Liver (tissue), 9 donors: Measurements from ENCODE around the gene PPP1R1B. TPM values are rescaled to one million over a fixed set of nuclear protein-coding genes. Genes with fewer than 3 reads are reported as not detected.

Source experiments
- DNase-seq: peaks from one replicate; pipeline ENCODE4 v3.0.0-alpha.2; 2017; ENCODE audit warnings: low spot score
- H3K27ac ChIP-seq, 2 donors: one replicate each; pipeline ENCODE4 v1.7.0; 2013; ENCODE audit warnings: inconsistent platforms in 2 of 2, low read length in 2 of 2, control low read depth in 1 of 2, low read depth in 1 of 2, mild to moderate bottlenecking in 1 of 2
- H3K27me3 ChIP-seq, 4 donors: one replicate each; pipeline versions ENCODE4 v1.6.1 to v1.7.0; 2013; ENCODE audit warnings: low read length in 3 of 4, inconsistent platforms in 1 of 4, mild to moderate bottlenecking in 1 of 4, moderate library complexity in 1 of 4; ENCODE audit not compliant: control insufficient read depth in 4 of 4, insufficient read depth in 4 of 4
- H3K36me3 ChIP-seq, 4 donors: one replicate each; pipeline versions ENCODE4 v1.6.1 to v1.7.0; 2013; ENCODE audit warnings: low read length in 3 of 4, mild to moderate bottlenecking in 3 of 4, low read depth in 1 of 4, moderate library complexity in 1 of 4; ENCODE audit not compliant: control insufficient read depth in 4 of 4, insufficient read depth in 3 of 4
- H3K4me1 ChIP-seq, 4 donors: one replicate each; pipeline versions ENCODE4 v1.6.1 to v1.7.0; 2013; ENCODE audit warnings: low read length in 3 of 4, mild to moderate bottlenecking in 3 of 4, moderate library complexity in 1 of 4; ENCODE audit not compliant: control insufficient read depth in 4 of 4, insufficient read depth in 4 of 4
- H3K4me3 ChIP-seq, 3 donors: one replicate each; pipeline versions ENCODE4 v1.6.1 to v1.7.0; 2013; ENCODE audit warnings: low read length in 3 of 3, control low read depth in 1 of 3, low read depth in 1 of 3, mild to moderate bottlenecking in 1 of 3
- H3K9ac ChIP-seq, 2 donors: one replicate each; pipeline ENCODE4 v1.7.0; 2013; ENCODE audit warnings: low read length in 2 of 2, mild to moderate bottlenecking in 2 of 2, moderate library complexity in 2 of 2, control low read depth in 1 of 2, low read depth in 1 of 2
- H3K9me3 ChIP-seq, 4 donors: one replicate each; pipeline versions ENCODE4 v1.6.1 to v1.7.0; 2013; ENCODE audit warnings: low read length in 3 of 4; ENCODE audit not compliant: control insufficient read depth in 4 of 4
- ATF3 ChIP-seq: IDR thresholded peaks from 2 replicates; pipeline ENCODE4 v1.6.1; 2016; ENCODE audit warnings: antibody characterized with exemption
- FOXA2 ChIP-seq: IDR thresholded peaks from 2 replicates; pipeline ENCODE4 v1.6.1; 2016; ENCODE audit warnings: antibody characterized with exemption
- GABPA ChIP-seq, 2 donors: IDR thresholded peaks in 1 of 2; conservative IDR thresholded peaks in 1 of 2; 2 replicates each; pipeline ENCODE4 v1.6.1; 2016; ENCODE audit warnings: antibody characterized with exemption in 2 of 2, mild to moderate bottlenecking in 1 of 2, moderate library complexity in 1 of 2
- HNF4G ChIP-seq: IDR thresholded peaks from 2 replicates; pipeline ENCODE4 v1.6.1; 2016; ENCODE audit warnings: antibody characterized with exemption
- JUND ChIP-seq, 2 donors: IDR thresholded peaks; 2 replicates each; pipeline ENCODE4 v1.6.1; 2016; ENCODE audit warnings: antibody characterized with exemption in 2 of 2
- MAX ChIP-seq: IDR thresholded peaks from 2 replicates; pipeline ENCODE4 v1.6.1; 2016; ENCODE audit warnings: antibody characterized with exemption
- RAD21 ChIP-seq, 2 donors: IDR thresholded peaks; 2 replicates each; pipeline ENCODE4 v1.6.1; 2016; ENCODE audit warnings: antibody characterized with exemption in 2 of 2, mild to moderate bottlenecking in 2 of 2
- REST ChIP-seq: IDR thresholded peaks from 2 replicates; pipeline ENCODE4 v1.6.1; 2016; ENCODE audit warnings: antibody characterized with exemption, mild to moderate bottlenecking
- TAF1 ChIP-seq: conservative IDR thresholded peaks from 2 replicates; pipeline ENCODE4 v1.6.1; 2016; ENCODE audit warnings: antibody characterized with exemption, mild to moderate bottlenecking
- YY1 ChIP-seq: IDR thresholded peaks from 2 replicates; pipeline ENCODE4 v1.6.1; 2016; ENCODE audit warnings: antibody characterized with exemption, mild to moderate bottlenecking
- ZBTB33 ChIP-seq: IDR thresholded peaks from 2 replicates; pipeline ENCODE4 v1.6.1; 2016; ENCODE audit warnings: antibody characterized with exemption
- WGBS: extraction: QIAGEN DNeasy Blood & Tissue Kit; methylation state at CpG from one replicate; pipeline ENCODE4 v1.1.7; 2013; 5-methylcytosine and 5-hydroxymethylcytosine counted together
- polyA plus RNA-seq, 2 donors: library from polyadenylated mRNA; stranded (reverse) in 1 of 2; unstranded in 1 of 2; fragments of 200-250 nt in 1 of 2; fragments of >200 nt in 1 of 2; fragmentation: Nextera tagmentation in 1 of 2; extraction: Ambion mirVana in 1 of 2; gene quantifications; one replicate each; pipeline versions ENCODE4 v1.2.1 to v1.2.3, GENCODE V29; 2013 to 2015
- total RNA-seq, 2 donors: library from RNA; depleted of rRNA; stranded (reverse); fragments of >200 nt; gene quantifications; one replicate each; pipeline ENCODE4 v1.2.3, GENCODE V29; 2014
- donor health status: healthy.
- donor health status: healthy.
- donor health status: healthy.
- donor health status: healthy.
- donor health status: healthy.

PPP1R1B gene
- total and polyA plus RNA-seq, 4 donors, result 0.14 TPM; not detected in 3

DNA sequence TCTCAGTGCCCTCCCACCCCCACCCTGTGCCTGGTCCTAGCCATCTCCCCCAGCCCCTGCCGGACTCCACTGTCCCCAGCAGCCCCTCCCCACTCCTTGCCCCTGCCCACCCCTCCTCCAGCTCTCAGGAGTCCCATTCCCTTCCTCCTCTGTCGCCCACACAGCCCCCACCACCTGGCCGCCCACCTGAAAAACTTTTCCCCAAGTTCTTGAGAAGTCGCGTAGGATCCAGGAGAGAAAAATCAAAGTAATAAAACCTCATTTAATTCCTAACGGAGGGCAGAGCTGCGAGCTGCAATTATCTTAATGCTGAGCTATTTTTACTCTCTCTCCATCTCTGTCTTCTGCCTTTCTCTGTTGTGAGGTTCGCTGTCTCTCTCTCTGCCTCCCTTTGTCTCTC lies 2.4 kb upstream of the PPP1R1B start:
- no peak overlapping the region for H3K9ac ChIP-seq
- H3K27me3 ChIP-seq, result peaks cover 0 to 12% (median 9%) of the 10 kb centered on the region in 4 donors
- 76% methylated on average over 8 of the region's 8 CpGs for WGBS

DNA sequence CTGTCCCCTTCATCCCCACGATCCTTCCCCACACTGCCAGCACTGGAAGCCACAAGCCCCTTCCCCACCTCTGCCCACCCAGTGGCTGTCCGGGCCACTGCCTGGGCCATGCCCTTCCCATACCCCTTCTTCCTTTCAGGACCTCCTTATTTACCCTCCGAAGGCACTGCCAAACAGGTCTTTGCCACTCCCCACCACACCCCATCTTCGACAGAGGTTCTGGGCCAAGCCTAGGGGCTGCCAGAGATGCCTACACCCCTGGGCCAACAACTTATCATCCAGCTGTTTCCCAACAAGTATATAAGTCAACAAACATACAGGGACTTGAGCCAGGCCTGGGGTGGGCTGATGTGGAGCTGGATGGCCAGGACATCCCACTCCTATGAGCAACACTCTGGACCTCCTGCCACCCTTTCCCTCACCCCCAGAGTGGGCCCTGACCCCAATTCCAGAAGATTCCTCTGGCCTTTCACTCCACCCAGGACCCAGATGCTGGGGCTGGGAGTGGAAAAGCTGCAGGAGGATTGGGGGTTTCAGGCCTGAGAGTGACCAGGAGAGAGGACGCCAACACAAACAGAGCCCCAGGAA lies 1.5 kb upstream of the PPP1R1B start:
- H3K27me3 ChIP-seq, result peaks cover 0 to 12% (median 9%) of the 10 kb centered on the region in 4 donors
- no peak overlapping the region for H3K4me3 ChIP-seq
- H3K4me1 ChIP-seq, result peaks cover 0 to 14% (median 9%) of the 10 kb centered on the region in 4 donors
- TF ChIP-seq ZBTB33 (no peak), HNF4G (no peak), YY1 (no peak), TAF1 (no peak), FOXA2 (no peak), ATF3 (no peak), REST (no peak), MAX (no peak), GABPA (IDR thresholded peaks at IDR 0.05 in 1 of 2, conservative IDR thresholded peaks at IDR 0.05 in 1 of 2) (no peak)
- WGBS, result 48% methylated on average over 5 of the region's 5 CpGs
- H3K27ac ChIP-seq, result no peak overlapping the region
- H3K36me3 ChIP-seq, result no peaks in the 10 kb centered on the region
- no peak overlapping the region for H3K9ac ChIP-seq
- H3K9me3 ChIP-seq, result no peaks in the 10 kb centered on the region
- no peak for DNase-seq

More for the DNA sequence above, 2.4 kb upstream of the PPP1R1B start:
- H3K36me3 ChIP-seq, result no peaks in the 10 kb centered on the region
- H3K9me3 ChIP-seq, result no peaks in the 10 kb centered on the region
- peaks cover 0 to 14% (median 9%) of the 10 kb centered on the region in 4 donors for H3K4me1 ChIP-seq
- no peak overlapping the region for H3K4me3 ChIP-seq
- H3K27ac ChIP-seq, result no peak overlapping the region
- TF ChIP-seq TAF1, result no peak
- no peak for TF ChIP-seq RAD21 (IDR thresholded peaks at IDR 0.05)
- no peak for TF ChIP-seq JUND (IDR thresholded peaks at IDR 0.05)
- TF ChIP-seq MAX, result no peak
- TF ChIP-seq HNF4G, result no peak
- no peak for TF ChIP-seq REST
- TF ChIP-seq YY1, result no peak
- no peak for TF ChIP-seq FOXA2
- no peak for DNase-seq
